ENCODE measurements around the gene SMCO1.
"Not testable (repeated sequence)": the region's sequence is repeated elsewhere in the genome, so short reads cannot be mapped to it uniquely, and the experiment has no call there.

The SMCO1 gene

GRCh38 chr3:196524527-196524926 is 9.4 kb upstream of the SMCO1 start:
- Histone ChIP-seq H3K4me3 (ENCODE audit: low read length in 2 of 2) (no peak overlapping the region), H3K9ac (ENCODE audit: low read depth in 1 of 2, low read length in 2 of 2) (no peak overlapping the region), H3K9me3 (ENCODE audit: control insufficient read depth in 2 of 2, low read length in 2 of 2) (peaks cover 3 to 9% of the 10 kb centered on the region in 2 donors), H3K27ac (ENCODE audit: low read depth in 2 of 2, low read length in 2 of 2) (no peak overlapping the region), H3K4me1 (ENCODE audit: control insufficient read depth in 2 of 2, insufficient read depth in 2 of 2, low read length in 2 of 2) (no peaks in the 10 kb centered on the region), H3K36me3 (ENCODE audit: control insufficient read depth in 2 of 2, insufficient read depth in 2 of 2, low read length in 2 of 2) (no peaks in the 10 kb centered on the region), H3K27me3 (ENCODE audit: control insufficient read depth in 2 of 2, insufficient read depth in 2 of 2, low read length in 2 of 2) (no peaks in the 10 kb centered on the region)

- H3K27me3 ChIP-seq (ENCODE audit: control insufficient read depth in 2 of 2, insufficient read depth in 2 of 2, low read length in 2 of 2), result no peaks in the 10 kb centered on the region
- H3K27ac ChIP-seq (ENCODE audit: low read depth in 2 of 2, low read length in 2 of 2), result no peak overlapping the region
- no peaks in the 10 kb centered on the region for H3K36me3 ChIP-seq (ENCODE audit: control insufficient read depth in 2 of 2, insufficient read depth in 2 of 2, low read length in 2 of 2)
- H3K4me1 ChIP-seq (ENCODE audit: control insufficient read depth in 2 of 2, insufficient read depth in 2 of 2, low read length in 2 of 2), result no peaks in the 10 kb centered on the region
- peaks cover 6 to 15% of the 10 kb centered on the region in 2 donors for H3K9me3 ChIP-seq (ENCODE audit: control insufficient read depth in 2 of 2, low read length in 2 of 2)
- no peak overlapping the region for H3K4me3 ChIP-seq (ENCODE audit: low read length in 2 of 2)
- H3K9ac ChIP-seq (ENCODE audit: low read depth in 1 of 2, low read length in 2 of 2), result no peak overlapping the region
Observed at GRCh38 chr3:196523841-196524240, 8.7 kb upstream of the SMCO1 start.

- not testable (repeated sequence) for H3K4me1 ChIP-seq (ENCODE audit: control insufficient read depth in 2 of 2, insufficient read depth in 2 of 2, low read length in 2 of 2); H3K36me3 ChIP-seq (ENCODE audit: control insufficient read depth in 2 of 2, insufficient read depth in 2 of 2, low read length in 2 of 2); H3K27ac ChIP-seq (ENCODE audit: low read depth in 2 of 2, low read length in 2 of 2); H3K27me3 ChIP-seq (ENCODE audit: control insufficient read depth in 2 of 2, insufficient read depth in 2 of 2, low read length in 2 of 2); H3K4me3 ChIP-seq (ENCODE audit: low read length in 2 of 2); H3K9ac ChIP-seq (ENCODE audit: low read depth in 1 of 2, low read length in 2 of 2)
- peaks cover 10 to 25% of the 10 kb centered on the region in 2 donors for H3K9me3 ChIP-seq (ENCODE audit: control insufficient read depth in 2 of 2, low read length in 2 of 2)
Observed at GRCh38 chr3:196521291-196521690, 6.1 kb upstream of the SMCO1 start.

GRCh38 chr3:196519718-196520082 is 4.6 kb upstream of the SMCO1 start:
- Histone ChIP-seq H3K9me3 (ENCODE audit: control insufficient read depth in 2 of 2, low read length in 2 of 2) (peaks cover 10 to 25% of the 10 kb centered on the region in 2 donors), H3K36me3 (ENCODE audit: control insufficient read depth in 2 of 2, insufficient read depth in 2 of 2, low read length in 2 of 2) (no peaks in the 10 kb centered on the region), H3K27ac (ENCODE audit: low read depth in 2 of 2, low read length in 2 of 2) (no peak overlapping the region), H3K4me3 (ENCODE audit: low read length in 2 of 2) (no peak overlapping the region), H3K9ac (ENCODE audit: low read depth in 1 of 2, low read length in 2 of 2) (no peak overlapping the region), H3K27me3 (ENCODE audit: control insufficient read depth in 2 of 2, insufficient read depth in 2 of 2, low read length in 2 of 2) (no peaks in the 10 kb centered on the region), H3K4me1 (ENCODE audit: control insufficient read depth in 2 of 2, insufficient read depth in 2 of 2, low read length in 2 of 2) (no peaks in the 10 kb centered on the region)

GRCh38 chr3:196518966-196519717 is 4.0 kb upstream of the SMCO1 start:
- no peaks in the 10 kb centered on the region for H3K27me3 ChIP-seq (ENCODE audit: control insufficient read depth in 2 of 2, insufficient read depth in 2 of 2, low read length in 2 of 2)
- H3K9me3 ChIP-seq (ENCODE audit: control insufficient read depth in 2 of 2, low read length in 2 of 2), result peaks cover 10 to 25% of the 10 kb centered on the region in 2 donors
- H3K4me1 ChIP-seq (ENCODE audit: control insufficient read depth in 2 of 2, insufficient read depth in 2 of 2, low read length in 2 of 2), result no peaks in the 10 kb centered on the region
- no peak overlapping the region for H3K27ac ChIP-seq (ENCODE audit: low read depth in 2 of 2, low read length in 2 of 2)
- H3K9ac ChIP-seq (ENCODE audit: low read depth in 1 of 2, low read length in 2 of 2), result no peak overlapping the region
- no peak overlapping the region for H3K4me3 ChIP-seq (ENCODE audit: low read length in 2 of 2)
- no peaks in the 10 kb centered on the region for H3K36me3 ChIP-seq (ENCODE audit: control insufficient read depth in 2 of 2, insufficient read depth in 2 of 2, low read length in 2 of 2)

- Histone ChIP-seq H3K9ac (ENCODE audit: low read depth in 1 of 2, low read length in 2 of 2) (no peak overlapping the region), H3K36me3 (ENCODE audit: control insufficient read depth in 2 of 2, insufficient read depth in 2 of 2, low read length in 2 of 2) (no peaks in the 10 kb centered on the region), H3K27me3 (ENCODE audit: control insufficient read depth in 2 of 2, insufficient read depth in 2 of 2, low read length in 2 of 2) (no peaks in the 10 kb centered on the region), H3K4me1 (ENCODE audit: control insufficient read depth in 2 of 2, insufficient read depth in 2 of 2, low read length in 2 of 2) (no peaks in the 10 kb centered on the region), H3K27ac (ENCODE audit: low read depth in 2 of 2, low read length in 2 of 2) (no peak overlapping the region), H3K9me3 (ENCODE audit: control insufficient read depth in 2 of 2, low read length in 2 of 2) (peaks cover 10 to 25% of the 10 kb centered on the region in 2 donors), H3K4me3 (ENCODE audit: low read length in 2 of 2) (no peak overlapping the region)
Observed at GRCh38 chr3:196517919-196518318, 2.8 kb upstream of the SMCO1 start.

GRCh38 chr3:196517162-196517800 is 2.1 kb upstream of the SMCO1 start:
- no peaks in the 10 kb centered on the region for H3K27me3 ChIP-seq (ENCODE audit: control insufficient read depth in 2 of 2, insufficient read depth in 2 of 2, low read length in 2 of 2)
- no peak overlapping the region for H3K9ac ChIP-seq (ENCODE audit: low read depth in 1 of 2, low read length in 2 of 2)
- no peak overlapping the region for H3K27ac ChIP-seq (ENCODE audit: low read depth in 2 of 2, low read length in 2 of 2)
- H3K9me3 ChIP-seq (ENCODE audit: control insufficient read depth in 2 of 2, low read length in 2 of 2), result peaks cover 10 to 25% of the 10 kb centered on the region in 2 donors
- no peaks in the 10 kb centered on the region for H3K4me1 ChIP-seq (ENCODE audit: control insufficient read depth in 2 of 2, insufficient read depth in 2 of 2, low read length in 2 of 2)
- H3K4me3 ChIP-seq (ENCODE audit: low read length in 2 of 2), result no peak overlapping the region
- H3K36me3 ChIP-seq (ENCODE audit: control insufficient read depth in 2 of 2, insufficient read depth in 2 of 2, low read length in 2 of 2), result no peaks in the 10 kb centered on the region

- no peaks in the 10 kb centered on the region for H3K36me3 ChIP-seq (ENCODE audit: control insufficient read depth in 2 of 2, insufficient read depth in 2 of 2, low read length in 2 of 2)
- H3K27ac ChIP-seq (ENCODE audit: low read depth in 2 of 2, low read length in 2 of 2), result no peak overlapping the region
- H3K27me3 ChIP-seq (ENCODE audit: control insufficient read depth in 2 of 2, insufficient read depth in 2 of 2, low read length in 2 of 2), result no peaks in the 10 kb centered on the region
- peaks cover 6 to 15% of the 10 kb centered on the region in 2 donors for H3K9me3 ChIP-seq (ENCODE audit: control insufficient read depth in 2 of 2, low read length in 2 of 2)
- no peak overlapping the region for H3K9ac ChIP-seq (ENCODE audit: low read depth in 1 of 2, low read length in 2 of 2)
- H3K4me1 ChIP-seq (ENCODE audit: control insufficient read depth in 2 of 2, insufficient read depth in 2 of 2, low read length in 2 of 2), result no peaks in the 10 kb centered on the region
- no peak overlapping the region for H3K4me3 ChIP-seq (ENCODE audit: low read length in 2 of 2)
Observed at GRCh38 chr3:196514350-196514716, 813 bp downstream of the SMCO1 start.

GRCh38 chr3:196513697-196514349 is 1.3 kb downstream of the SMCO1 start:
- no peaks in the 10 kb centered on the region for H3K36me3 ChIP-seq (ENCODE audit: control insufficient read depth in 2 of 2, insufficient read depth in 2 of 2, low read length in 2 of 2)
- no peaks in the 10 kb centered on the region for H3K27me3 ChIP-seq (ENCODE audit: control insufficient read depth in 2 of 2, insufficient read depth in 2 of 2, low read length in 2 of 2)
- no peak overlapping the region for H3K27ac ChIP-seq (ENCODE audit: low read depth in 2 of 2, low read length in 2 of 2)
- peaks cover 4 to 9% of the 10 kb centered on the region in 2 donors for H3K9me3 ChIP-seq (ENCODE audit: control insufficient read depth in 2 of 2, low read length in 2 of 2)
- no peak overlapping the region for H3K4me3 ChIP-seq (ENCODE audit: low read length in 2 of 2)
- H3K4me1 ChIP-seq (ENCODE audit: control insufficient read depth in 2 of 2, insufficient read depth in 2 of 2, low read length in 2 of 2), result no peaks in the 10 kb centered on the region
- H3K9ac ChIP-seq (ENCODE audit: low read depth in 1 of 2, low read length in 2 of 2), result no peak overlapping the region

GRCh38 chr3:196511646-196512425 is 3.3 kb downstream of the SMCO1 start:
- not testable (repeated sequence) for H3K4me1 ChIP-seq (ENCODE audit: control insufficient read depth in 2 of 2, insufficient read depth in 2 of 2, low read length in 2 of 2); H3K9ac ChIP-seq (ENCODE audit: low read depth in 1 of 2, low read length in 2 of 2); H3K4me3 ChIP-seq (ENCODE audit: low read length in 2 of 2); H3K27ac ChIP-seq (ENCODE audit: low read depth in 2 of 2, low read length in 2 of 2); H3K27me3 ChIP-seq (ENCODE audit: control insufficient read depth in 2 of 2, insufficient read depth in 2 of 2, low read length in 2 of 2); H3K36me3 ChIP-seq (ENCODE audit: control insufficient read depth in 2 of 2, insufficient read depth in 2 of 2, low read length in 2 of 2); H3K9me3 ChIP-seq (ENCODE audit: control insufficient read depth in 2 of 2, low read length in 2 of 2)
